Inferior parietal cortex (tissue), 1 donor: ENCODE measurements around the gene PPP2R3B.

Experiments
- DNase-seq: peaks from one replicate; pipeline ENCODE4 v3.0.0-alpha.2; 2016; ENCODE audit errors: extremely low spot score

PPP2R3B gene

GRCh38 chrX:370963-371745 lies 15.6 kb downstream of the PPP2R3B start:
- no peak for DNase-seq

- DNase-seq, result no peak
Observed at GRCh38 chrX:370244-370962, 16.3 kb downstream of the PPP2R3B start.

GRCh38 chrX:369563-370101 lies 17.1 kb downstream of the PPP2R3B start:
- no peak for DNase-seq

- DNase-seq, result no peak
Observed at GRCh38 chrX:368811-369562, 17.7 kb downstream of the PPP2R3B start.

- no peak for DNase-seq
Observed at GRCh38 chrX:367866-368265, 18.8 kb downstream of the PPP2R3B start.

- DNase-seq, result no peak
Observed at GRCh38 chrX:367349-367748, 19.4 kb downstream of the PPP2R3B start.

GRCh38 chrX:363621-364375 lies 22.9 kb downstream of the PPP2R3B start:
- no peak for DNase-seq

- no peak for DNase-seq
Observed at GRCh38 chrX:362937-363620, 23.6 kb downstream of the PPP2R3B start.

GRCh38 chrX:362351-362750 lies 24.4 kb downstream of the PPP2R3B start:
- no peak for DNase-seq

- DNase-seq, result no peak
Observed at GRCh38 chrX:361231-362145, 25.2 kb downstream of the PPP2R3B start.

GRCh38 chrX:360496-361150 lies 26.1 kb downstream of the PPP2R3B start:
- no peak for DNase-seq

- no peak for DNase-seq
Observed at GRCh38 chrX:358651-359143, 28.0 kb downstream of the PPP2R3B start.

GRCh38 chrX:357693-358471 lies 28.8 kb downstream of the PPP2R3B start:
- no peak for DNase-seq

- no peak for DNase-seq
Observed at GRCh38 chrX:357035-357692, 29.5 kb downstream of the PPP2R3B start.

- no peak for DNase-seq
Observed at GRCh38 chrX:356385-357034, 30.2 kb downstream of the PPP2R3B start.

- no peak for DNase-seq
Observed at GRCh38 chrX:355329-356050, 31.2 kb downstream of the PPP2R3B start.
